NCI-H1930 (cell line): ENCODE results near the gene RHBDD2.
"Not testable (repeated sequence)": the region's sequence is repeated elsewhere in the genome, so short reads cannot be mapped to it uniquely, and the experiment has no call there.

Source experiments
- DNase-seq, 2 experiments: peaks; one replicate each; lab custom pipeline; 2025; lab: John Stamatoyannopoulos, UW

RHBDD2 gene

GRCh38 chr7:75878769-75879611 is at the start of gene RHBDD2:
RHBDD2 (plus strand) TSS chr7:75879034; CDS start chr7:75879083, 49 bp downstream.
- peak; percentile 93 to 98 for DNase-seq

GRCh38 chr7:75829656-75830055 is 49.2 kb upstream of the RHBDD2 start:
- not testable (repeated sequence) for DNase-seq

- no peak for DNase-seq
Measured at GRCh38 chr7:75830978-75831377, 47.9 kb upstream of the RHBDD2 start.

GRCh38 chr7:75833662-75834061 is 45.2 kb upstream of the RHBDD2 start:
- not testable (repeated sequence) for DNase-seq

- DNase-seq, result no peak
Measured at GRCh38 chr7:75835688-75836285, 43.0 kb upstream of the RHBDD2 start.

- DNase-seq, result no peak
Measured at GRCh38 chr7:75836798-75837197, 42.0 kb upstream of the RHBDD2 start.

GRCh38 chr7:75838281-75838930 is 40.4 kb upstream of the RHBDD2 start:
- not testable (repeated sequence) for DNase-seq

GRCh38 chr7:75840029-75840428 is 38.8 kb upstream of the RHBDD2 start:
- no peak for DNase-seq

GRCh38 chr7:75842836-75843446 is 35.9 kb upstream of the RHBDD2 start:
- DNase-seq, result no peak

- no peak for DNase-seq
Measured at GRCh38 chr7:75843613-75844116, 35.2 kb upstream of the RHBDD2 start.

- no peak for DNase-seq
Measured at GRCh38 chr7:75844158-75844557, 34.7 kb upstream of the RHBDD2 start.

- not testable (repeated sequence) for DNase-seq
Measured at GRCh38 chr7:75845132-75845531, 33.7 kb upstream of the RHBDD2 start.

- no peak for DNase-seq
Measured at GRCh38 chr7:75847707-75848106, 31.1 kb upstream of the RHBDD2 start.

- no peak for DNase-seq
Measured at GRCh38 chr7:75849573-75849972, 29.3 kb upstream of the RHBDD2 start.

GRCh38 chr7:75850235-75850634 is 28.6 kb upstream of the RHBDD2 start:
- DNase-seq, result no peak

- DNase-seq, result no peak
Measured at GRCh38 chr7:75854233-75854632, 24.6 kb upstream of the RHBDD2 start.

- not testable (repeated sequence) for DNase-seq
Measured at GRCh38 chr7:75854813-75855345, 24.0 kb upstream of the RHBDD2 start.

- no peak for DNase-seq
Measured at GRCh38 chr7:75856536-75856935, 22.3 kb upstream of the RHBDD2 start.

- no peak for DNase-seq
Measured at GRCh38 chr7:75858410-75858809, 20.4 kb upstream of the RHBDD2 start.

- no peak for DNase-seq
Measured at GRCh38 chr7:75861636-75862035, 17.2 kb upstream of the RHBDD2 start.

GRCh38 chr7:75864251-75864650 is 14.6 kb upstream of the RHBDD2 start:
- not testable (repeated sequence) for DNase-seq

- DNase-seq, result no peak
Measured at GRCh38 chr7:75866114-75866488, 12.7 kb upstream of the RHBDD2 start.
